Heart left ventricle (tissue), 16 donors: ENCODE measurements around the gene ZKSCAN5. TPM values are rescaled to one million over a fixed set of nuclear protein-coding genes. Genes with fewer than 3 reads are reported as not detected.
A peak's percentile ranks its signal among the peaks of the same experiment; 100 is the strongest.

Experiments used
- ATAC-seq, 4 donors: fragments of 200-7000 bp; cut with Tn5 transposase; one replicate each; pipeline ENCODE4 v1.9.1; 2020 to 2022; ENCODE audit warnings: moderate library complexity in 4 of 4, mild to moderate bottlenecking in 3 of 4, moderate number of reproducible peaks in 1 of 4
- DNase-seq, 5 donors: peaks; one replicate each; pipeline ENCODE4 v3.0.0-alpha.2; 2020
- H3K27ac ChIP-seq, 12 donors: fragments of 200-600 bp; sonication (generic) in 4 of 12; one replicate each; pipeline versions ENCODE4 v1.5.0 to v1.8.0; 2016 to 2022; ENCODE audit warnings: mild to moderate bottlenecking in 2 of 12
- H3K27me3 ChIP-seq, 9 donors: fragments of 200-600 bp; sonication (generic) in 2 of 9; one replicate each; pipeline versions ENCODE4 v1.5.1 to v1.8.0; 2016 to 2022; ENCODE audit warnings: mild to moderate bottlenecking in 3 of 9
- H3K36me3 ChIP-seq, 9 donors: fragments of 200-600 bp; sonication (generic) in 2 of 9; one replicate each; pipeline versions ENCODE4 v1.5.0 to v1.8.0; 2018 to 2022; ENCODE audit warnings: mild to moderate bottlenecking in 2 of 9
- H3K4me1 ChIP-seq, 12 donors: fragments of 200-600 bp; sonication (generic) in 4 of 12; one replicate each; pipeline versions ENCODE4 v1.5.0 to v1.8.0; 2016 to 2022; ENCODE audit warnings: mild to moderate bottlenecking in 3 of 12
- H3K4me3 ChIP-seq, 12 donors: fragments of 200-600 bp; sonication (generic) in 4 of 12; one replicate each; pipeline versions ENCODE4 v1.5.0 to v1.8.0; 2017 to 2022; ENCODE audit warnings: mild to moderate bottlenecking in 9 of 12, moderate library complexity in 4 of 12
- H3K9me3 ChIP-seq, 12 donors: fragments of 200-600 bp; sonication (generic) in 4 of 12; one replicate each; pipeline versions ENCODE4 v1.5.0 to v1.8.0; 2016 to 2022; ENCODE audit warnings: mild to moderate bottlenecking in 1 of 12
- POLR2A ChIP-seq, 2 donors: fragments of 450-650 bp; IDR thresholded peaks; one replicate each; pipeline ENCODE4 v1.6.1; 2017; ENCODE audit warnings: antibody characterized with exemption in 2 of 2, mild to moderate bottlenecking in 2 of 2, moderate library complexity in 2 of 2
- WGBS, 4 donors: extraction: QIAGEN DNeasy Blood & Tissue Kit in 2 of 4; methylation state at CpG; one replicate each; pipeline versions ENCODE4 v1.1.5 to v1.1.7; 2013 to 2018; 5-methylcytosine and 5-hydroxymethylcytosine counted together
- intact Hi-C, 10 donors: fragments of 100-400 bp; cut with DNase I; formaldehyde crosslinking; loops; one replicate each; pipeline versions ENCODE4 v1.11.1 to v1.14.2; 2022
- polyA plus RNA-seq, 2 donors: library from polyadenylated mRNA; stranded (reverse); fragments of 200-250 nt; gene quantifications; one replicate each; pipeline ENCODE4 v1.2.3, GENCODE V29; 2013
- total RNA-seq, 9 donors: library from RNA; depleted of rRNA in 2 of 9; stranded (reverse); fragments of >200 nt in 2 of 9; fragmentation: NEBNext Ultra II Directional in 3 of 9; extraction: Animal tissue kit (Norgen Biotek cat#: 25700) in 3 of 9; gene quantifications; one replicate each; pipeline versions ENCODE4 v1.1.0 to v1.2.4, GENCODE V29; 2016 to 2023
- TF ChIP-seq, protein P1 (sequence below), 12 donors: fragments of 200-600 bp; sonication (generic) in 4 of 12; IDR thresholded peaks; one replicate each; pipeline versions ENCODE4 v1.5.0 to v1.8.0; 2018 to 2022; ENCODE audit warnings: antibody characterized with exemption in 12 of 12, mild to moderate bottlenecking in 5 of 12
- donor health status: ischemic (EF 13 %, LVEDD 7.1; RV severe dilation, severe dysfunction).
- donor health status: healthy with polysubstance abuse.
- donor health status: DM: no; HTN: yes; CAD: no.
- donor health status: DM: no; HTN: no; CAD: no.
- donor health status: ischemic (EF 25% LVEDD 6.9; RV normal size, moderate dysfunction).
- donor health status: ischemic (EF 25% LVEDD 5.7; RV mildly dilated, moderate dysfunction).
- donor health status: healthy.
- donor health status: DM: yes; HTN: yes; CAD: no.
- donor health status: ischemic (EF 35%, LVEDD 5.7; RV mildly dilated, moderate dysfunction).
- donor health status: nonischemic (EF 11% LVEDD 7.7; RV severe dilation, severe dysfunction).
- donor health status: DM: yes; HTN: yes; CAD: no.
- donor health status: PGD.
- donor health status: ischemic (EF 29% LVEDD 5.4; RV normal size, mild dysfunction).
- donor health status: nonischemic (EF 23%, LVEDD 6.1; RV moderate dilation, normal function).

Gene ZKSCAN5
- total and polyA plus RNA-seq, 11 donors, result 2.1 to 9.6 (median 6.2) TPM

GRCh38 chr7:99472561-99473314, 31.7 kb upstream of the ZKSCAN5 start, which contains the start of gene ZNF789:
TSS of gene ZNF789 (plus strand) at chr7:99472890. CDS start at chr7:99476457, 3,567 bp downstream.
- Histone ChIP-seq H3K9me3 (no peaks in the 10 kb centered on the region), H3K36me3 (peaks cover 0 to 6% (median 0%) of the 10 kb centered on the region in 9 donors), H3K27ac (peak within 1 kb of the TSS; percentile 69 to 95 (median 86)), H3K4me1 (peaks cover 0 to 25% (median 10%) of the 10 kb centered on the region in 12 donors), H3K4me3 (peak within 1 kb of the TSS; percentile 63 to 96 (median 82)), H3K27me3 (no peaks in the 10 kb centered on the region)
- TF ChIP-seq, protein P1, sequence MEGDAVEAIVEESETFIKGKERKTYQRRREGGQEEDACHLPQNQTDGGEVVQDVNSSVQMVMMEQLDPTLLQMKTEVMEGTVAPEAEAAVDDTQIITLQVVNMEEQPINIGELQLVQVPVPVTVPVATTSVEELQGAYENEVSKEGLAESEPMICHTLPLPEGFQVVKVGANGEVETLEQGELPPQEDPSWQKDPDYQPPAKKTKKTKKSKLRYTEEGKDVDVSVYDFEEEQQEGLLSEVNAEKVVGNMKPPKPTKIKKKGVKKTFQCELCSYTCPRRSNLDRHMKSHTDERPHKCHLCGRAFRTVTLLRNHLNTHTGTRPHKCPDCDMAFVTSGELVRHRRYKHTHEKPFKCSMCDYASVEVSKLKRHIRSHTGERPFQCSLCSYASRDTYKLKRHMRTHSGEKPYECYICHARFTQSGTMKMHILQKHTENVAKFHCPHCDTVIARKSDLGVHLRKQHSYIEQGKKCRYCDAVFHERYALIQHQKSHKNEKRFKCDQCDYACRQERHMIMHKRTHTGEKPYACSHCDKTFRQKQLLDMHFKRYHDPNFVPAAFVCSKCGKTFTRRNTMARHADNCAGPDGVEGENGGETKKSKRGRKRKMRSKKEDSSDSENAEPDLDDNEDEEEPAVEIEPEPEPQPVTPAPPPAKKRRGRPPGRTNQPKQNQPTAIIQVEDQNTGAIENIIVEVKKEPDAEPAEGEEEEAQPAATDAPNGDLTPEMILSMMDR (IDR thresholded peaks at IDR 0.05), result peak in 1 of 12 donors; percentile 12
- TF ChIP-seq POLR2A (IDR thresholded peaks at IDR 0.05), result peak in 1 of 2 donors; percentile 59
- 0 to 1% (median 1%) methylated on average over 43 to 56 of the region's 56 CpGs for WGBS, 4 donors
- DNase-seq (peak; percentile 98 to 99 (median 99)), ATAC-seq (peak; percentile 98 to 99 (median 98))
- intact Hi-C loops, result loop anchor here in 2 of 10 donors (1.0 to 2.0 kb wide), 2 partner anchors 28 kb away; partner anchors contain the start of gene ZNF394 (in 2 of the 2)

DNA sequence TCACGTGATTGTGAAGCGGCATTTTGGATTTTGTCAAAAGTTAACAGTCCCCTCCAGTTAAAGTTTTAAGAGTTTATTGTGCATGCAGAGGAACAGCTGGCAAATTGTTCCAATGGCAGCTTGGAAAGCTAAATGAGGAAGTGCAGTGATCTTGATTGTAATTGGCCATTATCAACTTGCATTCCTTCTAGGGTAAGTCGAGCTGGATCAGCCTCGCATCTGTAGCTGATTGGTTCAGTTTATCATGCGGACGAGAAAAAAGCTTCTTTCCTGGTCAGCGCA, 31.2 kb upstream of the ZKSCAN5 start:
- ATAC-seq (peak in 1 of 4 donors; percentile 15), DNase-seq (no peak)
- H3K27me3 ChIP-seq, result no peaks in the 10 kb centered on the region
- intact Hi-C loops, result loop anchor here in 1 of 10 donors (2.0 kb wide), 1 partner anchor 28 kb away; the partner anchor contains the start of gene ZNF394
- no peak for TF ChIP-seq POLR2A (IDR thresholded peaks at IDR 0.05)
- TF ChIP-seq, protein P1 (IDR thresholded peaks at IDR 0.05), result no peak
- H3K27ac ChIP-seq, result peak overlapping the region in 10 of 12 donors; percentile 77 to 95 (median 88)
- WGBS, 4 donors, result 1 to 6% (median 2%) methylated on average over 7 of the region's 7 CpGs
- H3K4me3 ChIP-seq, result peak overlapping the region; percentile 38 to 96 (median 82)
- peaks cover 0 to 6% (median 0%) of the 10 kb centered on the region in 9 donors for H3K36me3 ChIP-seq
- H3K9me3 ChIP-seq, result no peaks in the 10 kb centered on the region
- peaks cover 0 to 30% (median 13%) of the 10 kb centered on the region in 12 donors for H3K4me1 ChIP-seq

- no peaks in the 10 kb centered on the region for H3K9me3 ChIP-seq
- TF ChIP-seq, protein P1 (IDR thresholded peaks at IDR 0.05), result no peak
- no peak for TF ChIP-seq POLR2A (IDR thresholded peaks at IDR 0.05)
Measured at GRCh38 chr7:99476107-99476506, 28.4 kb upstream of the ZKSCAN5 start.

More at GRCh38 chr7:99476107-99476506, 28.4 kb upstream of the ZKSCAN5 start:
- no peak overlapping the region for H3K4me3 ChIP-seq
- no peak overlapping the region for H3K27ac ChIP-seq
- intact Hi-C loops, result no loop called here
- no peak for ATAC-seq
- H3K36me3 ChIP-seq, result peaks cover 0 to 25% (median 11%) of the 10 kb centered on the region in 9 donors
- H3K4me1 ChIP-seq, result peaks cover 0 to 36% (median 21%) of the 10 kb centered on the region in 12 donors
- H3K27me3 ChIP-seq, result no peaks in the 10 kb centered on the region
- WGBS, 4 donors, result 76 to 87% (median 82%) methylated on average over 5 of the region's 5 CpGs
- DNase-seq, result no peak
